ENCODE results near the gene CHSY3.

The CHSY3 gene

DNA sequence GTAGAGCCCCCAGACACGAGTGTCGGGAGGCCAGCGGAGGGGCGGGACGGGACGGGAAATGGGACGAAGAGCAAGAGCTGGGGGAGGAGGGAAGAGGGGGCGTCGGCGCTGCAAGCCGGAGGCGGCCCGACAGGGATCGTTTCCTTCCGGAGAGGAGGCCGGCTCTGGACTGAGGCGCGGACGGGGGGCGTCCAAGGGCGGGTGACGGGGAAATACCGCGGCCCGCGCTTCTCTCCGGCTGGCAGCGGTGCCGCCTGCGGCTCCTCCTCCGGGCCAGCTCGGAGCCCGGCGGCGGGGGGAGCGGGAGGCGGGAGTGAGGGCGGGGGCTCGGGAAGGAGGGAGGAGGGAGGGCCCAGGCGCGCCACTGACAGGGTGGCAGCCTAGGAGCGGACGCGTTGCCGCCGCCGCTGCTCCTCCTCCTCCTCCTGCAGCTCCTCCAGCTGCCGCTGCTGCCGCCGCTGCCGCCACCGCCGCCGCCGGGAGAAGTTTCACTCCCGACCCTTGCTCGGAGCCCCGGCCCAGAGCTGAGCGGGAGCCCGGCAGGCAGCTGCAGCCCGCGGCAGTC lies at the start of gene CHSY3:
Gene CHSY3 (plus strand): TSS at position 364 of the 565 bp plus-strand sequence.
- DNase-seq = no peak

DNA sequence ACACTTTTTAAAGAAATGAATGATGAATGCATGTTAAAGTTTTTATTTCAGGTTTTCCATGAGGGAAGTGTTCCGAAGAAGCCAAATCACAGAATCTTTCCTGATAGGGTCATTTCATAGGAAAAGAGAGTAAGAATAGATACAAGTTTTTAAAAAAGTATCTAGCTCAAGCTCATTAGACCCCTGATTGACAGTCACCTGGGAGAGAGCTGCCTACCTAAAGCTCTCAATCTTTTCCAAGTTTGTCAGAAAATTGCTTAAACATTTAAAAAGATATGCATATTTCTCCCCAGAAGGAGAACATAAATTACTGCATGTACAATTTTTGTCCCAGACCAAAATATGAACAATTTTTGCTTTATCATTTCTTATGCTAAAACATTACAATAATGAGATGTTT lies 47.9 kb upstream of the CHSY3 start:
- DNase-seq = no peak

DNA sequence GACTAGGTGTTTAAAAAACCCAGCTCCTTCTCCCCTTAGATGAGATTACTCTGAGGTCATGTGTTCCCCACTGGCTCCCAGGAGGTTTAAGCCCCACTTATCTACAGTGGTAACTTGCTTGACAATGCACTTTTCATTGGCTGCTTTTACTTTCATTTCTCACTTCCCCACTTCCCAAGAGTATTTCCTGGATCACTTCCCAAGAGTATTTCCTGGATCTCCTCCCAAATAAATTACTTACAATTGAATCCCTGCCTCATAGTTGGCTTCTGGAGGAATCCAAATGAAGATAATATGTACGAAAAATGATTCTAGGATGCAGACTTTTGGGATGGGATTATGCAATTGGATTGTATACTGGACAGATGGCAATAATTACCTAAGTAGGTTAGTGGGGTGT lies 47.1 kb upstream of the CHSY3 start:
- DNase-seq = no peak

DNA sequence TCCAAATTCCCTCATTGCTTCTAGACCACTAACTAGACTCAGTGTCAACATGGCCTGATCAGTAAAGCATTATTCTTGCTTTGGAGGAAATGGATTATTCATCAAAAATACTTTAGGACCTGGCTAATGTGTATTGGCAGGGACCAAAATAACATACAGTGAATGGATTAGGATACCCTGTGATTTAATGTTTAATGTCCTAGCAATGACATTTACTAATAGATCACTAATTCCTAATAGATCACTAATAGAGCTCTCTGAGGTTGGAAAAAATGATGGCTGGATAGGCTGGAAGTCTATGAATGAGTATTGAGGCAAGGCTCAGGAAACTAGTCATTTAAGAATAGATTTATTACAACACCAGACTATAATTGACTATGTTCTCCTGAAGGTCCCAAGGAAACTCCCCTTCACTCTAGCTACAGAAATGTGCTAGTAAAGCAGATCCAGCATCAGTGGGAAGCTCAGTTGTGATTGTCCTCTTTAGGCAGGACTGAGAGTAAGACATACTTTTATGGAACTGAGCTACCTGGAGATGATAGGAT lies 46.1 kb upstream of the CHSY3 start:
- DNase-seq = no peak

DNA sequence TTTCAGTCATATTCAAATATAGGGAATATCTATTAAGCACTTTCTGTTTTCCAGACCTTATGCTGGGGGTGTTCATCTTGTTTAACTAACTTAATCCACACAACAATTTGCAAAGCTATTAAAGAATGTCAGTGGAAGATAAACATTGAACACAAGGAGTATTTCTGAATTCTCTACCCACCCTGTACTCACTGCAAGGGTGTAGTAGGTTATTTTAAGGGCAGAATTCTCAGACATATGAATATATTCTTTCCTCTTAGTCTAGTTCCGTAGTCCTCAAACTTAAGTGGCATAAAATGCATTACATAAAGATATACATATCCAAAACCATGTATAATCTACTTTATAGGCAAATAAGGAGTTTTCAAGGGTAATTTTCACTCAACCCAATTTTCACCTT lies 19.9 kb upstream of the CHSY3 start:
- no peak for DNase-seq

DNA sequence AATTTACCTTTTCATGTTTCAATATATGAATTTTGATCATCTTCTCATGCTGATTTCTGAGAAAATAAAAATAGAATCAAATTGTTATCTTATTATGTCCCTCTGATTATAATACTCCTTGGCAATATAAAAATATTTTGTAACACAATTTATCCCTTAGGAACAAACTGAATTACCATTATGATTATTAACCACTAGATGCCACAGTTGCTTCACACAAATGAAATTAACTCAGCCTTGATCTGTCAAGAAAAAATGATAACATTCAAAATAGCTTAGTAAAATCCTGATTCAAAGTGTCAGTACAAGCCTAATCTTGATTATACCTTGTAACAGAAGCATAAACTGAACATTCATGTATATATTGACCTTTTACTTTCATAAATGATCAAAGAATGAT lies 4.8 kb upstream of the CHSY3 start:
- no peak for DNase-seq

DNA sequence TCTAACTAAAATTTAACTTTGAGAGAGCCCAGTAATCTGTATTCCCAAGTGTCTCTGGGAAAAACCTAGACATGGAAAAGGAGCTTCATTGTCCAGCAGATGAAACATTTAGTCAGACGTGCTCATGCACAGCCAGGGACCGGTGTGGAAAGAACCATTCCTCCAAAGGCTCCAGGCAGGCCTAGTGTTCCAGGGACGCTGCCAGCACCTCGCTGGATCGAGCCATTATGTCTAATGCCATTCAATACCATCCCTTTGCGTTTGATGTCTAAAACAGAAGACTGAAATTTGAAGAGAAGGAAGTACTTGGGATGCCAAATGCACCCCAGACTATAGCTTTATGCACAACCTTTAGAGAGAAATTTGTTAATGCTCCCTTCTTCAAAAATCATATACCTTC lies 1.4 kb upstream of the CHSY3 start:
- no peak for DNase-seq

DNA sequence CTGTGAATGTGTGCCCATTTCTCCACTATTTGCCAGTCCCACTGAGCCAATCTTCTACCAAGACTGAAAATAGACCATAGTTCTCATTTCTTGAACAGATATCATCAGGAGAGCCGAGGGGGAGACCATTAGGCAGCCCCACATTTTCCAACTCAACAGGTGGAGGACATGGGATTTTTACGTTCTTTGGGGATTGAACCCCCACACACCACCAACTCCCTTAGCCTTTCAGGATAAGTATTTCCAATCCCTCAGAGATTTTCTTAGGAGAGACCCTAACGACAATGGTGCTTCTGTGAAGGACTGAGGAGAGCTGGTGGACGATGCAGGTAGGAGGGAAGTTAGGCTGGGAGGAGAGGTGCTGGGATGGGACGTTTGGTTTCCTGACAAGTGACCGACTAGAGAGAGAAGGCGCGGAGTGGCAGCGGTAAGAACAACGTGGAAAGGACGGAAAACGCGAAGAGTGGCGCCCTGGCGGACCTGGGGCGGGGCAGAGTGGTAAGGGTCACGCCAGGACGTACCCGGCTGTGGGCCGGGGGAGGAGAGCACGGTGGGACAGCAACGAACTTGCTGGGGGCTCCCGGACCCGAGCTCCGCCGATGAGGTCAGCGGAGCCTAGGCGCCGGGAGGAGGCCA lies 681 bp upstream of the CHSY3 start:
- no peak for DNase-seq

DNA sequence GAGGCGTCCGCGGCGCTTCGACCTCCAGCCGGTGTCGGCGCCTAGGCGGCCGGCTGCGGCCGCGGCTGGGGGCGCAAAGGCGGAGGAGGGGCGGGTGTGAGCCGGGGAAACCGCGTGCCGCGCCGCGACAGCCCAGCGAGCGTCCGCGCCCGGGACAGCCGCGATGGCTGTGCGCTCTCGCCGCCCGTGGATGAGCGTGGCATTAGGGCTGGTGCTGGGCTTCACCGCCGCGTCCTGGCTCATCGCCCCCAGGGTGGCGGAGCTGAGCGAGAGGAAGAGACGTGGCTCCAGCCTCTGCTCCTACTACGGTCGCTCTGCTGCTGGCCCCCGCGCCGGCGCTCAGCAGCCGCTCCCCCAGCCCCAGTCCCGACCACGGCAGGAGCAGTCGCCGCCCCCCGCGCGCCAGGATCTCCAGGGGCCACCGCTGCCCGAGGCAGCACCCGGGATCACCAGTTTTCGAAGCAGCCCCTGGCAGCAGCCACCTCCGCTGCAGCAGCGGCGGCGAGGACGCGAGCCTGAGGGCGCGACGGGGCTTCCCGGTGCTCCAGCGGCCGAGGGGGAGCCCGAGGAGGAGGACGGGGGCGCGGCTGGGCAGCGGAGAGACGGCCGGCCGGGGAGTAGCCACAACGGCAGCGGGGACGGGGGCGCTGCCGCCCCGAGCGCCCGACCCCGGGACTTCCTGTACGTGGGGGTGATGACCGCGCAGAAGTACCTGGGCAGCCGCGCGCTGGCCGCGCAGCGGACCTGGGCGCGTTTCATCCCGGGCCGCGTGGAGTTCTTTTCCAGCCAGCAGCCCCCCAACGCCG lies 605 bp downstream of the CHSY3 start:
- DNase-seq = no peak

DNA sequence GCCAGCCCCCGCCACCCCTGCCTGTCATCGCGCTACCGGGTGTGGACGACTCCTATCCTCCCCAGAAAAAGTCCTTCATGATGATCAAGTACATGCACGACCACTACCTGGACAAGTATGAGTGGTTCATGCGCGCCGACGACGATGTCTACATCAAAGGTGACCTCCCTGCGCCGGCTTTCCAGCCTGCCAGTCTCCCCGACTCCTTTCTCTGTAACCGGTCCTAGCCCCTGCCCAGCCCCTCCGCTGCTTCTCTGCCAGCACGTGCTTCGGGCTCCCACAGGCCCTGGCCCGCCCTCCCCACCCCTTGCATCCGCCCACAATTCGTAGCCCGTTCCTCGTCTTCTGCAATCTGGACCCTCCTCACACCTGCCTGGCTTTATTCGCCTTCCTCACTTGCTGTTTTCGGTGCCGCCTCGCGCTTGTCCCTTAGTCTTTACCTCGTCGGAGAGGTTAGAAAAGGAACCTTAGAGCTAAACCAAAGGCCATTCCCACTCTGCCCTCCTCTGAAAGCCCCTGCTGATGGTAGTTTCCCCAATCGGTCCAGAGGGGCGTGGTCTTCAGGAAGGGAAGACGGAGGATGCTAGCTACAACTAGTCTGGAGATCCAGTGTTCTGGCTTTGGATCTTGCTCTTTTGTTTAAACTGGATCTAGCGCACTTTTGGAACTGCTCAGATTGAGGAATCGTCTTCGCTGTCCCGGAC lies 1.4 kb downstream of the CHSY3 start:
- DNase-seq = no peak

DNA sequence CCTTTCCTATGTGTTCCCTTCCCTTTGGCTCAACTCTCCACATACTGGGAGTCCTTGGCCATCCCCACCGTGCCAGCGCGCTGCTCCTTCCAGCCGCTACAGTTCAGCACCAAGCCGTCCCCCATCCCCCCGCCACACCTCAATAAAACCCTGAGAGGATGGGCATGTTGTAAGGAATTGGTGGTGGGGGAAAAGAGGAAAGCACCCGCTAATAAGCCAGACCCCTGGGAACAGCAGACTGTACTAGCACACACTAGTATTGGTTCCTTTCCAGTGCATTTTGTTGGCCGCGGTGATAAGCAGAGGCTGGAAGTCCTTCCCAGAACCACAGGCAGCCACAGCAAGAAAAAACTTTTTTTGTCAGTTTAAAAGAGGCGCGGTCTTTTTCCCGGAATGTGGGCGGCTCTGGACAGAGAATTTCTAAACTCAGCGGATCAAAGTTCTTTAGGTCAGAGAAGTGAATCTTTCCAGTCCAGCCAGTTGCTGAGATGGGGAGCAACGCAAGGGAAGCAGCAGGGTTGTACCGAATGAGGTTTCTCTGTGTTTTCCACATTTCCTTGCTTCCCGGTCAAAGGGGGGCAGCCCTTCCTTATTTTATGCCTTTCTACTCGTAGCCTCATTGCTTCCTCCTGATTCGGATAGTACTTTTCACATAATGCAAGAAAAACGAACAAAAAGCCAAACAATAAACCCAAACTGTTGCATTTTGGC lies 2.1 kb downstream of the CHSY3 start:
- no peak for DNase-seq

DNA sequence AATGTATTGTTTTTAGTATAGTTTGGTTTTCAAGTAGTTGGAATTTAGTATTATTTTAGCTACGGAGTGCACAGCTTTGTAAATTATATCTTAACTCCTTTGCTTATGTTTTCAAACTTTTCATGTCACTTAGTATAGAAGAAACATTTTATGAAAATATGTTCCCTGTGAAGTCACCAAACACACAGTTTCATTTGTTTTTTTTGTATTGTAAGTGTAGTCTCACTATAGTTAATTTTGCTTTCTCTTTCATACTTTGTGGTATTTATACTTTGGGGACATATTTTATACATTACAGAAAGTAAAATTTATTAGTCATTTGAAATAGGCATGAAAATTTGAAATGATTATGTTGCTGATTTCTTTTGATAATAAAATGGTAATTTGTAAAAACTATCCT lies 5.0 kb downstream of the CHSY3 start:
- no peak for DNase-seq

DNA sequence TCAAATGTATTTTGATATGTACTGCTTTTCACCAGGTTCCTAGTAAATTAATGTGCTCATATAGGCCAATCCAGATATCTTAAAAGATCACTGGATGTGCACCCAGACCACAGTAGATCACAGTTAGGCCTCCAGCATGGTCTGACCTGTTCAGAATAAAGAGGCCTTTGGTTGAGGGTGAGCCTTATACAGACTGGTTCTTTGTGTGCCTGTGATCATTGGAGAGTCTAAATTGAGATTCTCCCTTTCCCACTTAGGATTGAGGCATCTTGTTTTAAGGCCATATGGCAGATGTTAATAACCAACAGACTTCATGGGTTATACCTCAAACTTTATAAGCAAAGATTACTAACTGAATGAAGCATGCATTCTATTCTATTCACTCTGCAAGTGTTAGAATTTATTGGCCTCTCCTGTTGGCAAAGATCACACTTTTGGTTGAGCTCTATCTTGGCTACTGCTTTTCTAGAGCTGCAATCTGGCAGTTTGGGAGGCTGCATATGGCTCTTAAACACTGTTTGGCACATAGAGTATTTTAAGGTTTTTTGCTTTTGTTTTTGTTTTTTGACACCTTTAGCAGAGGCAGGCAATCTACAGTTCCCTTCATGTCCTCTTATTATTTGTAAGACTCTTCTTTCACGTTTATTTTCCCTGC lies 8.5 kb downstream of the CHSY3 start:
- no peak for DNase-seq

DNA sequence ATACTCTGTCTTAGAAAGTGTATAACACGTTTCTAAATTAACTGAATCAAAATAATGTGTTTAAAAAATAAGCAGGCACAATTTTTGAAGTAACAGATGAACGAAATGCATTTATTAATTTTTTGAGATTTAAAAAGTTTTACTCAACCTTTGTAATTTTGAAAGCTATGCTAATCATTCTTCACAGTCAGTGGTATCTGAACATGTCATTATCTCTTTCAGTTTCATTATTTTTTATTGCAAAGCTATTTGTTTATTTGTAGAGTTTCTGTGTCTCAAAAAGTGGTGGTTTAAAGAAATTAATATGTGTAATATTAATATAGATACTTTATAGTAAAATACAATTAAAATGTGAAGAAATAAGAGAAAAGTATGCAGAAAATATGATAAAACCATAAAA lies 11.2 kb downstream of the CHSY3 start:
- DNase-seq = no peak

DNA sequence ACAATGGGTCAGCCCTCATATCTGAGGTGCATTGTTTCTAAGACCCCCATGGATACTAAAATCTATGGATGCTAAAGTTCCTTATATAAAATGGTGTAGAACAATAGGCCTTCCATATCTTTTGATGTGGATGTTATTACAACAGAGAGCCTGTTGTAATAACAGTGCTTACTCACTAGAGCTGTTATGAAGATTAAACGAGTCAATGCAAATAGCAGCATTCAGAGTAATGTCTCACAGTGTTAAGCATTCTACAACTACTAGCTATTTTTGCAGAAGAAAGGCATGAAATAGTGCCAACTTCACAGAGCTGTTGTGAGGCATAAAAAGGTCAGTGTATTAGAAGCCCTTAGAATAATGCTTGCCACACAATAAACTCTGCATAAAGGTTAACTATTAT lies 13.0 kb downstream of the CHSY3 start:
- no peak for DNase-seq

DNA sequence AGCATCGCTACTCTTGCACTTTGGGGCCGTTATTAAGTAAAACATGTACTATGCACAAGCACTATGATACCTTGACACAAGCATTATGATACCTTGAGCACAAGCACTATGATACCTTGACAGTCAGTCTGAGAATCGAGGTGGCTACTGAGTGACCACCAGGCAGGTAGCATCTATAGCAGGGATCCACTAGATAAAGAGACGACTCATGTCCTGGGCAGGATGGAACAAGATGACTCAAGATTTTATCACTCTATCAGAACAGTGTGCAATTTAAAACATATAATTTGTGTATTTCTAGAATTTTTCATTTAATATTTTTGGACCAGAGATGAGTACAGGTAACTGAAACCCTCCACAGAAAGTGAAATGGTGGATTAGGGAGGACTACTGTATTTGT lies 16.9 kb downstream of the CHSY3 start:
- no peak for DNase-seq

DNA sequence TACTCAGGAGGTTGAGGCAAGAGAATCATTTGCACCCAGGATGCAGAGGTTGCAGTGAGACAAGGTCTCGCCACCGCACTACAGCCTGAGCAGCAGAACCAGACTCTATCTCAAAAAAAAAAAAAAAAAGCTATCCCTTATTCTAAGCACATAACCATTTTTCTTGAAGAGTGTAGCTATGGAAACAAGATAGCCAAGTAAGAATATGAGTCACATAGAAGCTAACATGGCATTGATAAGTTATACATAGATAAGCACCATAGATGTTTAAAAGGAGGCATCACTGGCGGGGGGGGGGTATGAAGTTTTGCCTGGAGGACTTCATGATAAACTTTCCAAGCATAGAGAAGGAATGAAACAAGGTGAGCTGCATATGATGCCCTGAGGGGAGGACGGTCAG lies 26.0 kb downstream of the CHSY3 start:
- no peak for DNase-seq

DNA sequence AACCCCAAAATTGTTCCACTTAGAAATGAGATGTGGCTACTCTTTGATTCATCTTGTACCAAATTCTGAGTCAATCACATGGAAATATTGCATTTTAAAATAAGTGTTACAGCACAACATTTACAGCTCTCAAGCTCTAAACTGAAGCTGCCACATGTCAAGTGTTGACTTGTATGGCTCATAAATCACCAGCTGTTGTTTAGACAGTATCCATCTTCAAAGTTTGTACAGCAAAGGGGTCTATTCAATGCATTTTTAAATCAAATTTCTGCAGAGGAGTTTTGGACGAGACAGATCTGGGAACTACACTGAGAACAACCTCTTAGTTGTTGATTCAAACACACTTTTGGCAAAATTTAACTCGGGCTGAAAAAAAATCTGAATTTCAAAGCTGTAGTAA lies 31.4 kb downstream of the CHSY3 start:
- no peak for DNase-seq

DNA sequence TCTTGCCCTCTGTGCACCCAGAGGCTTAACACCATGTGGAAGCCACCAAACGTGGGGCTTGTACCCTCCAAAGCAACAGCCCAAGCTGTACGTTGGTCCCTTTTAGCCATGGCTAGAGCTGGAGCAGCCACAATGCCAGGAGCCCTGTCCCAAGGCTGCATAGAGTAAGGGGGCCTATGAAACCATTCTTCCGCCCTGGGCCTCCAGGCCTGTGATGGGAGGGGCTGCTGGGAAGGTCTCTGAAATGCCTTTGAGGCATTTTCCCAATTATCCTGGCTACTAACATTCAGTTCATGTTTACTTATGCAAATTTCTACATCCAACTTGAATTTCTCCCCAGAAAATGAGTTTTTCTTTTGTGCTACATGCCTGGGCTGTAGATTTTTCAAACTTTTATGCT lies 33.8 kb downstream of the CHSY3 start:
- no peak for DNase-seq

DNA sequence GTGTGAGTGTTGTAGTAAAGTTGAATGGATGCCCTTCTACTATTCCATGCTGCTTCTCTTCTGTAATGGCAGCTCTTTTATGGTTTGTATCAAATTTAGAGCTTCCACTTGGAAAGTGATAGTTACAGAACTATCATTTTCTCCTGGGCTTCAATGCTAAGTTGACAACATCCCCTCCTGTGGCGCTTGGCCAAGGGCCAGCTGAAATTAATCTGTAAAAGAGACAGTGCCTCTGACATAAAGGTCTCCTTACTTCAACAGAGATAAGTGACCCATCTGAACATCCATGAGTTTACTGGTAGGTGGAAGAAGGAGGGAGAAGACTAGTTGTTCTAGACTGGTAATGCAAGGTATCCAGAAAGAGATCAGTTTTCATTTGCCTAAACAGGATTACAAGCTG lies 39.7 kb downstream of the CHSY3 start:
- no peak for DNase-seq

DNA sequence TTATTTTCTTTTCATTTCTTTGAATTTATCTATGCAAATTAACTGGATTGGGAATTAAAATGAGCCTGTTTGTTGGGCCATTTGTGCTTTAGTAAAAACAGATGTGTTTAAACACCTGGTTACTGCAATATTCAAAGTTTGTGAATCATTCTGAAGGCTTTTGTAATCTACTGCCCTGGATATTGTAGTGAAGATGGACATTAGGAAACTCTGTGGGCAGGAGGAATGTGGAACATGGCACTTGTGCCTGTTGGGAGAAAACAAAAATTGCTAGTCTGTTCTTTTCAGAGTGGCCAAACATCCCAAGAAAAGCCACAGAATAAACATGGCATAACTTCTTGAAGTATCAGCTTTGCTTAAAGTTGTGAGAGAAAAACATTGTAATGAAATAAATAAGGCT lies 40.8 kb downstream of the CHSY3 start:
- no peak for DNase-seq

DNA sequence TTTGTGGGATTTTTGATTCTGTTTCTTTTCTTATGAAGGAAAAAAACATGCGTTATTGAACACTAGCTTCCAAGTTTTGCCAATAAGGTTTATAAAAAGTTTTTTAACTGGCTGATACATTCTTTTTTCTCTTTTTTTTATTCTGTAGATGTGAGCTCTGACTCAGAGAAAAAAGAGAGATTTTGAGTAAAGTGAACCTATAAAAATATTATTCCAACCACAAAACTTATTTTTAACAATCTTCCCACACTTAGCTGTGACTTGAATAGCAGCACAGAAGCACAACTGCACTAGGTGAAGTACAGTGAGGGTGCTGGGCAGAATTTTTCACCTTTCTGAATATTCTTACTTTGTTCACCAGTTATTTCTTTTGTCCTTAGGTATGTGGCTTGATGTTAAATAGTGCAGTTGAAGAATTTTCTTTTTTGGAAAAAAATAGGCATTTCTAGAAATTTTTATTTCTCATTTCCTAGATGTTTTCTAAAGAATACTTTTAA lies 41.6 kb downstream of the CHSY3 start:
- DNase-seq = no peak

All from NK-92 treated with Interleukin-12 subunit alpha and Interleukin-12 subunit beta, amount 100 ng/mL, for 24 hours (cell line).